Keratinocyte (primary cell): ENCODE data around the gene MAPT. TPM values are rescaled to one million over a fixed set of nuclear protein-coding genes. Genes with fewer than 3 reads are reported as not detected.

ENCODE experiments used
- DNase-seq: peaks from one replicate; pipeline ENCODE4 v3.0.0-alpha.2; 2011; ENCODE audit warnings: low read depth, missing footprints, low spot score
- FAIRE-seq: peaks from 2 replicates; lab custom pipeline; 2011; peaks lifted over from hg19 to GRCh38; lab: Jason Lieb, UNC
- H2AFZ ChIP-seq: 2 replicates; pipeline ENCODE4 v1.6.0; 2012; ENCODE audit warnings: low read length, control low read depth, inconsistent platforms; ENCODE audit not compliant: control insufficient read depth
- H3K27ac ChIP-seq: 2 replicates; pipeline ENCODE4 v1.5.1; 2011; ENCODE audit warnings: low read length; ENCODE audit not compliant: control insufficient read depth, insufficient read depth
- H3K27me3 ChIP-seq: 3 replicates; pipeline ENCODE4 v1.6.0; 2011; ENCODE audit warnings: low read length; ENCODE audit not compliant: control insufficient read depth, insufficient read depth; ENCODE audit errors: extremely low read depth
- H3K36me3 ChIP-seq, 2 experiments: 2 replicates in 1 of 2; 3 replicates in 1 of 2; pipeline ENCODE4 v1.5.1; 2011; ENCODE audit warnings: low read length in 2 of 2, mild to moderate bottlenecking in 1 of 2; ENCODE audit not compliant: control insufficient read depth in 2 of 2, insufficient read depth in 2 of 2; ENCODE audit errors: extremely low read depth in 1 of 2
- H3K4me1 ChIP-seq: 3 replicates; pipeline ENCODE4 v1.5.1; 2011; ENCODE audit warnings: low read length; ENCODE audit not compliant: control insufficient read depth, insufficient read depth; ENCODE audit errors: extremely low read depth
- H3K4me2 ChIP-seq: 3 replicates; pipeline ENCODE4 v1.6.0; 2011; ENCODE audit warnings: low read depth, low read length; ENCODE audit not compliant: control insufficient read depth, insufficient read depth; ENCODE audit errors: extremely low read depth
- H3K4me3 ChIP-seq, 3 experiments: fragments of 200-600 bp in 1 of 3; sonication (generic) in 1 of 3; 2 replicates in 2 of 3; 3 replicates in 1 of 3; pipeline ENCODE4 v1.5.1; 2011 to 2016; ENCODE audit warnings: low read length in 3 of 3, mild to moderate bottlenecking in 3 of 3, control low read depth in 2 of 3, inconsistent platforms in 1 of 3, low read depth in 1 of 3, mixed read lengths in 1 of 3, mixed run types in 1 of 3, moderate library complexity in 1 of 3; ENCODE audit not compliant: control insufficient read depth in 2 of 3, insufficient read depth in 2 of 3; ENCODE audit errors: extremely low read depth in 1 of 3
- H3K79me2 ChIP-seq: 2 replicates; pipeline ENCODE4 v1.6.0; 2012; ENCODE audit warnings: low read length; ENCODE audit not compliant: control insufficient read depth, insufficient read depth
- H3K9ac ChIP-seq: 3 replicates; pipeline ENCODE4 v1.6.0; 2011; ENCODE audit warnings: low read length; ENCODE audit not compliant: control insufficient read depth, insufficient read depth; ENCODE audit errors: extremely low read depth
- H3K9me1 ChIP-seq: 3 replicates; pipeline ENCODE4 v1.6.0; 2011; ENCODE audit warnings: low read length; ENCODE audit not compliant: control insufficient read depth, insufficient read depth; ENCODE audit errors: extremely low read depth
- H3K9me3 ChIP-seq: 2 replicates; pipeline ENCODE4 v1.5.1; 2012; ENCODE audit warnings: low read depth, low read length; ENCODE audit not compliant: control insufficient read depth
- H4K20me1 ChIP-seq: 3 replicates; pipeline ENCODE4 v1.6.0; 2011; ENCODE audit warnings: low read length; ENCODE audit not compliant: control insufficient read depth, insufficient read depth; ENCODE audit errors: extremely low read depth
- CTCF ChIP-seq, 3 experiments: IDR thresholded peaks in 1 of 3; conservative IDR thresholded peaks in 1 of 3; optimal IDR thresholded peaks in 1 of 3; 2 replicates in 2 of 3; 3 replicates in 1 of 3; pipeline versions ENCODE3 to v1.5.1; 2011; ENCODE audit warnings: low read length in 3 of 3, mild to moderate bottlenecking in 3 of 3, moderate library complexity in 2 of 3, control low read depth in 1 of 3, inconsistent platforms in 1 of 3; ENCODE audit not compliant: insufficient read depth in 2 of 3; ENCODE audit errors: extremely low read depth in 1 of 3
- EZH2 ChIP-seq: IDR thresholded peaks from one replicate; pipeline ENCODE4 v1.6.1; 2012; ENCODE audit warnings: inconsistent platforms, mild to moderate bottlenecking, low read length, moderate library complexity
- dilution Hi-C: fragments of 300-500 bp; cut with MboI; formaldehyde crosslinking; loops from one replicate; pipeline ENCODE4 v1.7.0; 2020; ENCODE audit warnings: low sequenced_read_pairs; ENCODE audit not compliant: extremely low pct_ligation_motif_present
- polyA plus RNA-seq, 5 experiments: library from polyadenylated mRNA; depleted of rRNA in 3 of 5; stranded (reverse) in 3 of 5; stranded (forward) in 1 of 5; unstranded in 1 of 5; fragments of >200 nt; gene quantifications; 1 replicate in 1 of 5; 2 replicates in 3 of 5; 3 replicates in 1 of 5; pipeline versions ENCODE4 v1.2.1 to v1.2.3, GENCODE V29; 2011 to 2012; ENCODE audit warnings: missing spikeins in 2 of 5, low read depth in 1 of 5, low replicate concordance in 1 of 5

The MAPT gene
- polyA plus RNA-seq, 1 donor (not counting 4 experiments of a cell fraction or from before 2014, with no cell fraction given), result 0.08 TPM

GRCh38 chr17:46026166-46027047 lies 132.1 kb downstream of the MAPT start:
- H2AFZ ChIP-seq, result no peak overlapping the region
- H3K4me2 ChIP-seq, result no peak overlapping the region
- H3K4me1 ChIP-seq, result no peaks in the 10 kb centered on the region
- H3K27ac ChIP-seq, result no peak overlapping the region
- H3K36me3 ChIP-seq, result peaks cover 7 to 16% of the 10 kb centered on the region in 2 experiments
- H3K9me3 ChIP-seq, result no peaks in the 10 kb centered on the region
- dilution Hi-C loops, result no loop called here
- no peaks in the 10 kb centered on the region for H4K20me1 ChIP-seq
- no peaks in the 10 kb centered on the region for H3K9me1 ChIP-seq
- H3K9ac ChIP-seq, result no peak overlapping the region
- no peak overlapping the region for H3K4me3 ChIP-seq
- no peaks in the 10 kb centered on the region for H3K27me3 ChIP-seq
- no peaks in the 10 kb centered on the region for H3K79me2 ChIP-seq
- no peak for TF ChIP-seq CTCF (optimal IDR thresholded peaks at IDR 0.05 in 1 of 3, IDR thresholded peaks at IDR 0.05 in 1 of 3, conservative IDR thresholded peaks at IDR 0.05 in 1 of 3; ENCODE audit: extremely low read depth in 1 of 3, insufficient read depth in 2 of 3, low read length in 3 of 3)
- no peak for TF ChIP-seq EZH2
- DNase-seq, result no peak
- no peak for FAIRE-seq

- Histone ChIP-seq H3K4me1 (no peaks in the 10 kb centered on the region), H3K9ac (no peak overlapping the region), H3K9me1 (no peaks in the 10 kb centered on the region), H2AFZ (no peak overlapping the region), H3K27me3 (no peaks in the 10 kb centered on the region), H4K20me1 (no peaks in the 10 kb centered on the region), H3K4me3 (no peak overlapping the region), H3K4me2 (no peak overlapping the region), H3K36me3 (peaks cover 13 to 21% of the 10 kb centered on the region in 2 experiments), H3K27ac (no peak overlapping the region), H3K9me3 (no peaks in the 10 kb centered on the region), H3K79me2 (no peaks in the 10 kb centered on the region)
- TF ChIP-seq EZH2, result no peak
- TF ChIP-seq CTCF (optimal IDR thresholded peaks at IDR 0.05 in 1 of 3, IDR thresholded peaks at IDR 0.05 in 1 of 3, conservative IDR thresholded peaks at IDR 0.05 in 1 of 3; ENCODE audit: extremely low read depth in 1 of 3, insufficient read depth in 2 of 3, low read length in 3 of 3), result no peak
- FAIRE-seq (no peak), DNase-seq (no peak)
- dilution Hi-C loops, result no loop called here
These were observed 133.0 kb downstream of the MAPT start for GRCh38 chr17:46027048-46027975.
